ENCODE measurements around the gene C3orf22. TPM values are rescaled to one million over a fixed set of nuclear protein-coding genes. Genes with fewer than 3 reads are reported as not detected.

C3orf22 gene
- total RNA-seq, 2 experiments from 2014 or later = not detected

DNA sequence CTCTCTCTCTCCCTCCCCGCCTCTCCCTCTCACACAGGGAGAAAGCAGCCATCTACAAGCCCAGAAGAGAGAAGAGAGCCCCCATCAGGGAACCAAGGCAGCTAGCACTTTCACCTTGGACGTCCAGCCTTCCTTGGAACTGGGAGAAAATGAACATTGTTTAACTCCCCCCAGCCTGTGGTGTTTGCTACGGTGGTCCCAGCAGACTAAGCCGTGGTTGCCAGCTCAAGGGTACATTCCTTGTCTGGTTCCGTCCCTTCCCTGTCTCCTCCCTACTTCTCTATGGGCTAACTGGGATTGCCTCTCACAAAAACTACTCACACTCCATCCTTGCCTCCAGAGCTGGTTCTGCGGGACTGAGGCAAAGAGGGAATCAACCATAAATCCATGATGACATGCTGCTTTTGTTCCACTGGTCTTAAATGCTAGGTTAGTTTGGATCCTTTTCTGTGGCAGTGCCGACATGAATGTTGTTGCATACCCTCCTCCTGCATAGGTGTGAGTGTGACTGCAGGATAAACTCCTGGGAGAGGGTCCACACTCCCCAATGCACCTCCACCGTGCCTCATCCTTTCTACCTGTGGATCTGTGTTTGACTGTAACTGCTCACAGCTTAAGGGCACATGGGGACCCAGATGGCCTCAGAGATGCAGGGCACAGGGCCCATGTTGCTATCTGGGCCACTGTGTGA, 12.0 kb downstream of the C3orf22 start:
- H3K4me1 ChIP-seq (ENCODE audit: insufficient read depth, low read length, poor library complexity, severe bottlenecking) = no peaks in the 10 kb centered on the region
- H4K20me1 ChIP-seq (ENCODE audit: insufficient read depth, low read length) = no peaks in the 10 kb centered on the region
- no peak overlapping the region for H3K27ac ChIP-seq (ENCODE audit: low read depth, low read length, poor library complexity, severe bottlenecking)
- no peaks in the 10 kb centered on the region for H3K9me2 ChIP-seq (ENCODE audit: insufficient read depth, low read length)
- TF ChIP-seq EZH2phosphoT487 (IDR thresholded peaks at IDR 0.05; ENCODE audit: borderline replicate concordance, low read depth, low read length) = no peak
- no peak for TF ChIP-seq CTCF (conservative IDR thresholded peaks at IDR 0.05; ENCODE audit: low read length)
- BruUV-seq (replicated peaks) = no TSS peak
- CTCF ChIA-PET (ENCODE audit: unreplicated experiment) = no interaction called here
- H3K4me3 ChIP-seq (ENCODE audit: low read depth, low read length, poor library complexity, severe bottlenecking) = no peak overlapping the region
- H2AFZ ChIP-seq (ENCODE audit: low read length) = no peak overlapping the region
- POLR2A ChIA-PET = interaction anchor here (0.5 kb wide), 1 partner anchor 1266 kb away, joined by 3 read pairs; no protein-coding TSS in a partner anchor
- H3K36me3 ChIP-seq (ENCODE audit: insufficient read depth, low read length) = no peaks in the 10 kb centered on the region
- no peak overlapping the region for H3K4me2 ChIP-seq (ENCODE audit: low read length)
- intact Hi-C loops (cut with micrococcal nuclease; ENCODE audit: unreplicated experiment) = no loop called here
- no peaks in the 10 kb centered on the region for H3K79me2 ChIP-seq (ENCODE audit: insufficient read depth, low read depth, low read length)
- no peaks in the 10 kb centered on the region for H3K9me3 ChIP-seq (ENCODE audit: low read length)
- no peak for DNase-seq (ENCODE audit: low spot score)

GRCh38 chr3:126546013-126546412, 12.7 kb downstream of the C3orf22 start:
- POLR2A ChIA-PET = no interaction called here
- H3K79me2 ChIP-seq (ENCODE audit: insufficient read depth, low read depth, low read length) = no peaks in the 10 kb centered on the region

More at GRCh38 chr3:126546013-126546412, 12.7 kb downstream of the C3orf22 start:
- H3K4me3 ChIP-seq (ENCODE audit: low read depth, low read length, poor library complexity, severe bottlenecking) = no peak overlapping the region
- CTCF ChIA-PET (ENCODE audit: unreplicated experiment) = no interaction called here
- no peak for DNase-seq (ENCODE audit: low spot score)
- no peaks in the 10 kb centered on the region for H3K4me1 ChIP-seq (ENCODE audit: insufficient read depth, low read length, poor library complexity, severe bottlenecking)
- no TSS peak for BruUV-seq (replicated peaks)
- no peak overlapping the region for H3K27ac ChIP-seq (ENCODE audit: low read depth, low read length, poor library complexity, severe bottlenecking)
- intact Hi-C loops (cut with micrococcal nuclease; ENCODE audit: unreplicated experiment) = no loop called here
- no peaks in the 10 kb centered on the region for H3K9me2 ChIP-seq (ENCODE audit: insufficient read depth, low read length)
- no peaks in the 10 kb centered on the region for H3K36me3 ChIP-seq (ENCODE audit: insufficient read depth, low read length)
- TF ChIP-seq CTCF (conservative IDR thresholded peaks at IDR 0.05; ENCODE audit: low read length) (no peak), EZH2phosphoT487 (IDR thresholded peaks at IDR 0.05; ENCODE audit: borderline replicate concordance, low read depth, low read length) (no peak)
- no peaks in the 10 kb centered on the region for H4K20me1 ChIP-seq (ENCODE audit: insufficient read depth, low read length)
- no peak overlapping the region for H2AFZ ChIP-seq (ENCODE audit: low read length)
- no peak overlapping the region for H3K4me2 ChIP-seq (ENCODE audit: low read length)
- no peaks in the 10 kb centered on the region for H3K9me3 ChIP-seq (ENCODE audit: low read length)
